A172 (cell line): ENCODE data around the gene GIPC3. TPM values are rescaled to one million over a fixed set of nuclear protein-coding genes. Genes with fewer than 3 reads are reported as not detected.
A peak's percentile ranks its signal among the peaks of the same experiment; 100 is the strongest.
"Not testable (repeated sequence)": the region's sequence is repeated elsewhere in the genome, so short reads cannot be mapped to it uniquely, and the experiment has no call there.

Experiments used
- DNase-seq: peaks from one replicate; pipeline ENCODE4 v3.0.0-alpha.2; 2015; ENCODE audit warnings: low spot score
- total RNA-seq: library from RNA; depleted of rRNA; stranded (reverse); fragments of >200 nt; shearing (Covaris generic); gene quantifications from 2 replicates; pipeline ENCODE4 v1.2.3, GENCODE V29; 2014

GIPC3 gene
- total RNA-seq, 1 experiment from 2014 or later: not detected

DNA sequence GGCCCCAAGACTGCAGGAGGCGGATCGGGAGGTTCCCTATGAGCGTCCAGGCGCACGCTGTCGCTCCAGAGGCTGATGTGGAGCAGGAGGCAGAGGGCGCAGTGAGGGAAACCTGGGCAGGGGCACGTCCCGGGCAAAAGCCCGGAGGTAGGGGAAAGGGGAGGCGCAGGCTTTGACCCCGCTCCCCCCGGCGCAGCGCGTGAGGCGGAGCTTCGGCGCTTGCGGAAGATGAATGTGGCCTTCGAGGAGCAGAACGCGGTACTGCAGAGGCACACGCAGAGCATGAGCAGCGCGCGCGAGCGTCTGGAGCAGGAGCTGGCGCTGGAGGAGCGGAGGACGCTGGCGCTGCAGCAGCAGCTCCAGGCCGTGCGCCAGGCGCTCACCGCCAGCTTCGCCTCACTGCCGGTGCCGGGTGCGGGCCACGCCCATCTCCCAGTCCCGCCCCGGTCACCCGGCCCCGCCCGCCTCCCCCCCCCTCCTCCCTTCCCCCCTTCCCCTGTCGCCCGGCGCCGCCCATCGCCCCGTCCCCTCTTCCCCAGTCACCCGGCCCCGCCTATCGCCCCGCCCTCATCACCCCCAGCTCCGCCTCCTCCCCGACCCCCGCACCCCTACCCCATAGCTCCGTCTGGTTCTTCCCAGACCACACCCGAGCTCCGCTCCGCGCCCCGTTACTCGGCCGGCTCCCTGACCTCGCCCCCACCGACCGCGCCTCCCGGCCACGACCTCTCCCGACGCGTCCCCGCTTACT is 8.4 kb upstream of the GIPC3 start:
- DNase-seq: no peak

DNA sequence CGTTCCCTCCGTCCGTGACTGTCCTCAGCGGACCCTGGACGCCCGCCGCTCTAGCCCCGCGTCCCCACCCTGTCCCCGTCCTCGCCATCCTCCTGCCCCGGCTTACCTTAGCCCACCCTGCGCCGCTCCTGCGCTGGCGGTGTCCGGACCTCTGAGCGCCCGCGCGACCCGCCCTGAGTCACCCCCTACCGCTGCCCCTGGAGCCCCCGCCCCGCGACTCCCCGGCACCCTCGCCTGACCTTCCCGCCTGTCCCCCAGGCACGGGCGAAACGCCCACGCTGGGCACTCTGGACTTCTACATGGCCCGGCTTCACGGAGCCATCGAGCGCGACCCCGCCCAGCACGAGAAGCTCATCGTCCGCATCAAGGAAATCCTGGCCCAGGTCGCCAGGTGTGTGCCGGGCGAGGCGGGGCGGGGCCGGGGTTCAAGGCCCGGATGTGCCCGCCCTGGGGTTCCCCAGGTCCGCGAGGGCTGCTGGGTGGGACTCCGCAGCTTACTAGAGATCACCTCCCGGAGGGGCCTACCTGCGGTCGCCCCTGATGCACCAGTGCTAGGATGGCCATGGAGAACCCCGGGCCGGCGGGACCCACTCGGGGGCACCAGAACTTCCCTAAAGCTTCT is 7.4 kb upstream of the GIPC3 start:
- no peak for DNase-seq

DNA sequence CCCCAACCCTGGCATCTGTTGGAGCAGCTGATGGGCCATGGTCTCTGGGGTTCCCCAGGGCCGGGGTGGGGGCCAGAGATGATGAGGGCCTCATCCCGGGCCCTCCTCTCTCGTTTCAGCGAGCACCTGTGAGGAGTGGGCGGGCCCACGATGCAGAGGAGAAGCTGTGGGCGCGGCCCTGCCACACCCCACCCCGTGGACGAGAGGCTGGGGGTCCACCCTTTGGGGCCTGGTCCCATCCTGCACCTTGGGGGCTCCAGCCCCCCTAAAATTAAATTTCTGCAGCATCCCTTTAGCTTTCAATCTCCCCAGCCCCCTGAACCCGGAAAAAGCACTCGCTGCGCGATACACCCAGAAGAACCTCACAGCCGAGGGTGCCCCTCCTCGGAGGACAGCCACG is 6.9 kb upstream of the GIPC3 start:
- no peak for DNase-seq

GRCh38 chr19:3580156-3580934 is 4.9 kb upstream of the GIPC3 start:
- DNase-seq: peak; percentile 96

DNA sequence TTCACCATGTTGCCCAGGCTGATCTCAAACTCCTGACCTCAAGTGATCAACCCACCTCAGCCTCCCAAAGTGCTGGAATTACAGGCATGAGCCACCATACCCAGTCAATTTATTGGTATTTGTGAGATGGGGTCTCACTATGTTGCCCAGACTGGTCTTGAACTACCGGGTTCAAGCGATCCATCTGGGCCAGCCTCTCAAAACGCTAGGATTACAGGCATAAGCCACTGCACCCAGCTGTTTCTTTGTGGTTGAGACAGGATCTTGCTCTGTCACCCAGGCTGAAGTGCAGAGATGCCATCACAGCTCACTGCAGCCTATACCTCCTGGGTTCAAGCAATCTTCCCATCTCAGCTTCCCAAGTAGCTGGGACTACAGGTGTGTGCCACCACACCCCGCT is 3.5 kb upstream of the GIPC3 start:
- DNase-seq: not testable (repeated sequence)

DNA sequence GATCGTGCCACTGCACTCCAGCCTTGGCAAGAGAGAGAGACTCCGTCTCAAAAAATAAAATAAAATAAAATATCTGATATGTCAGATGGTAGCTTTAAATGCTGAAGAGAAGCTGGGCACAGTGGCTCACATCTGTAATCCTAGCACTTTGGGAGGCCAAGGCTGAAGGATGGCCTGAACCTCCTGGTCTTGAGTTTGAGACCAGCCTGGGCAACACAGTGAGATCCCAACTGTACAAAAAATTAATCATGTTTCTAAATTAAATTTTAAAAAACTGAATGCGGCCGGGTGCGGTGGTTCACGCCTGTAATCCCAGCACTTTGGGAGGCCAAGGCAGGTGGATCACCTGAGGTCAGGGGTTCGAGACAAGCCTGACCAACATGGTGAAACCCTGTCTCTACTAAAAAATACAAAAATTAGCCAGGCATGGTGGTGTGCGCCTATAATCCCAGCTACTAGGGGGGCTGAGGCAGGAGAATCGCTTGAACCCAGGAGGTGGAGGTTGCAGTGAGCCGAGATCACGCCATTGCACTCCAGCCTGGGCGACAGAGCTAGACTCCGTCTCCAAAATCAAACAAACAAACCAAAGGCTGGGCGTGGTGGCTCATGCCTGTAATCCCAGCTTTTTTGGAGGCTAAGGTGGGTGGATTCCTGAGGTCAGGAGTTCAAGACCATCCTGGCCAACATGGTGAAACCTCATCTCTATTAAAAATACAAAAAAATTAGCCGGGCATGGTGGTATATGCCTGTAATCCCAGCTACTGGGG is 1.1 kb upstream of the GIPC3 start:
- DNase-seq: not testable (repeated sequence)

DNA sequence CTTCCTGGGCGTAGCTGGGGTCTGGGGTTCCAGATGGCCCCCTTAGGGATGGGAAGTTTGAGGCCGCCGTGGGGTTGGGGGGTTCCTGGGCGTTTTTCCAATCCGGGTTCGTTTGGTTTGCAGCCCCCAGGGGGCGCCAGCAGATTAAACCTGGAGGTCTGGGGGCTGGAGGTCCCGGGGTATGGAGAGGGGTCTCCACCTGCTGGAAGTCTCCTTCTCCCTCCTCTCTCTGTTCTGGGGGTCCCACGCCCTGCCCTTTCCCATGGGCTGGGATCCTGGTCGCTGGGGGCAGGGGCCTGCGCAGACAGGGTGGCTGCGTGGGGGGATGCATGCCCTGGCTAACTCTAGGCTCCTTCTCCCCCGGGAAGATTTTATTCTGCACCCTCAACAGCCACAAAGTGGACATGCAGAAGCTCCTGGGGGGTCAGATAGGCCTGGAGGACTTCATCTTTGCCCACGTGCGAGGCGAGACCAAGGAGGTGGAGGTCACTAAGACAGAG is 899 bp downstream of the GIPC3 start:
- no peak for DNase-seq

GRCh38 chr19:3586707-3587346 is 1.5 kb downstream of the GIPC3 start:
- DNase-seq: no peak

- DNase-seq: no peak
These were observed 4.2 kb downstream of the GIPC3 start for GRCh38 chr19:3589439-3589838.

GRCh38 chr19:3589949-3590348 is 4.7 kb downstream of the GIPC3 start:
- DNase-seq: no peak

DNA sequence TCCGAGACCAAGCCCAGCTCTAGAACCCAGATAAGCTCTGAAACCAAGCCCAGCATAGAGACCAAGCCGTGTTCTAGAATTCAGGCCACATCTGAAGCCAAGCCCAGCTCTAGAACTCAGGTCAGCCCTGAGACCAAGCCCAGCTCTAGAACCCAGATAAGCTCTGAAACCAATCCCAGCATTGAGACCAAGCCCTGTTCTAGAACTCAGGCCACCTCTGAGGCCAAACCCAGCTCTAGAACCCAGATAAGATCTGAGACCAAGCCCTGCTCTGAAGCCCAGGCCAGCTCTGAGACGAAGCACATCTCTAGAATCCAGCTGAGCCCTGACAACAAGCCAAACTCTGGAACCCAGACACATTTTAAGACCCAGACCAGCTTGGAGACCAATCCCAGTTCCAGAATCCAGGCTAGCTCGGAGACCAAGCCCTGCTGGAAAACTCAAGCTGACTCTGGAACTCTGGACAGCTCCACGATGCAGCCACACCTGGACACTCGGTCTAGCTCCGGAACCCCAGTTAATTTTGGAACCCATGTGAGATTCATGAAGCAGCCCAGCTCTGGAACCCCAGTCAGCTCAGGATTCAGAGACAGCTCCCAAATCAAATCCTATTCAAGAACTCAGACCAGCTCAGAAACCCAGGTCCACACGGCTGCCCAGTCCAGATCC is 5.8 kb downstream of the GIPC3 start:
- DNase-seq: no peak

DNA sequence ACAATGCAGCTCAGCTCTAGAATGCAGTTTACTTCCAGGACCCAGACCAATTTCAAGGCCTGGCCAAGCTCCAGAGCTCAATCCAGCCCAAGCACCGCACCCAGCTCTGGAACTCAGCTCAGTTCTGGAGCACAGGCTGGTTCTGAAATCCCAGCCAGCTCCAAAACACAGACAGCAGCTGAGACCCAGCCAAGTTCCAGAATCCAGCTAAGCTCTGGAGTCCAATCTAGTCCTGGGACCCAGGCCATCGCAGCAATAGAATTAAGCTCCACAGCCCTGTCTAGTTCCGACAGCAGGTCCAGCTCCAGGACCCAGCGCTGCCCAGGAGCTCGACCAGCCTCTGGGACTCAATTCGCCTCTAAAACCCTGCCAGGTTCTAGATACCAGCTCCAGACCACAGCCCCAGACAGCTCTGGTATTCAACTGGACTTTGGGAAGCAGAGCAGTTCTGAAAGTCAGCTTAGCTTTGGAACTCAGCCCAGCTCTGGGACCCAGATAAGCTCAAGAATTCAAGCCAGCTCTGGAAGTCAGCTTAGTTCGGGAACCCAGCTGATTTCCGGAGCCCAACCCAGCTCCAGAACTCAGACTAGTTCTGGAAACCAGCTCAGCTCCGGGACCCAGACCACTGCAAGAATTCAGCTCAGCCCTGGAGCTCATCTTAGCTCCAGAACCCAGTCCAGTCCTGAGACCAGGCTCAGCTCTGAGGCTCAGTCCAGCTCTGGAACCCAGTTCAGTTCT is 6.8 kb downstream of the GIPC3 start:
- no peak for DNase-seq

DNA sequence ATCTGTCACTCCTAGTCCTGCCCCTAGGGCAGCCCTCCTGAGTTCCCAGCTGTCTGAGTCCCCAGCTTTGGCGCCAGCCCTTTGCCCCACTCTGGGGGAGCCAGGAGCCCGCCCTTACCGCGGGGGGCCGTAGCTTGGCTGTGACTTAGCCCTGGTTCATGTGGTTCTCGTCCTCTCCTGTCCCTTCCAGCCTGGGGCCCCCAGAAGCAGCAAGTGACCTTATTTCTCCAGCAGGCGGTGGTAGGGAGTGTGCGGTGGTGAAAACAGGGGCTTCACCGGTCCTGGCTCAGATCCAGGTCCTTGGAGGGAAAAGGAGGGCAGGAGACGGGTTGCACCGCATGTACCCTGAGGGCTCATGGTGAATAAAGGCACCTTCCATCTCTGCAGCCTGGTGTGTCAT is 7.9 kb downstream of the GIPC3 start:
- DNase-seq: no peak

- DNase-seq: no peak
These were observed 10.3 kb downstream of the GIPC3 start for GRCh38 chr19:3595521-3596061.

DNA sequence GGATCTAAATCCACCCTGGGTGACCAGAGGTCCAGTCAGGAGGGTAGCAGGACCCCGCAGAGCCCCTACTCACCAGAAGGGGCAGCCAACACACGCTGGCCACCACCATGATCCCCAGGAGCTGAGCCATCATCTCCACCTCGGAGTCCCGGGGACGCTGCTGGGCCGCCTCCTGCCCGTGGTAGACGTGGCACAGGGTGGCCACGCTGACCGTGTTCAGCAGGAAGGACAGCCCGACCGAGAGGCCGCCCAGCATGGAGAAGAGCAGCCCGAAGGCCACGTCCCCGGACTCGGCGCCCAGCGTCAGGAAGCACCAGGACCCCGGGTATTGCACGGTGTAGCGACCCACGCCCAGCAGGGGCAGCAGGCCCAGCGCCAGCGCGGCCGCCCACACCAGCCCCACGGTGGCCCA is 14.5 kb downstream of the GIPC3 start:
- no peak for DNase-seq

DNA sequence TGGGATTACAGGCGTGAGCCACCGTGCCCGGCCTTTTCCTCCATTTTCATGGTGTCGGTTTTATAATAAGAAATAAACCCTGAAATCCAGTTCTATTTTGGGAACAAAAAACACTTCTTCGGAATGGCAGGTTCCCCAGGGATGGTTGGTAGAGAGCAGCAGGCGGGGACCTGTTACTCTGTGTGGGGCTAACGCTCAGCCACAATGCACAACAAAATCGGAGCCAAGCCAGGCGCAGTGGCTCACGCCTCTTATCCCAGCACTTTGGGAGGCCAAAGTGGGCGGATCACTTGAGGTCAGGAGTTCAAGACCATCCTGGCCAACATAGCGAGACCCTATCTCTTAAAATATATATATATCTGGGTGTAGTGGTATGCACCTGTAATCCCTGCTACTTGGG is 15.7 kb downstream of the GIPC3 start:
- DNase-seq: no peak

DNA sequence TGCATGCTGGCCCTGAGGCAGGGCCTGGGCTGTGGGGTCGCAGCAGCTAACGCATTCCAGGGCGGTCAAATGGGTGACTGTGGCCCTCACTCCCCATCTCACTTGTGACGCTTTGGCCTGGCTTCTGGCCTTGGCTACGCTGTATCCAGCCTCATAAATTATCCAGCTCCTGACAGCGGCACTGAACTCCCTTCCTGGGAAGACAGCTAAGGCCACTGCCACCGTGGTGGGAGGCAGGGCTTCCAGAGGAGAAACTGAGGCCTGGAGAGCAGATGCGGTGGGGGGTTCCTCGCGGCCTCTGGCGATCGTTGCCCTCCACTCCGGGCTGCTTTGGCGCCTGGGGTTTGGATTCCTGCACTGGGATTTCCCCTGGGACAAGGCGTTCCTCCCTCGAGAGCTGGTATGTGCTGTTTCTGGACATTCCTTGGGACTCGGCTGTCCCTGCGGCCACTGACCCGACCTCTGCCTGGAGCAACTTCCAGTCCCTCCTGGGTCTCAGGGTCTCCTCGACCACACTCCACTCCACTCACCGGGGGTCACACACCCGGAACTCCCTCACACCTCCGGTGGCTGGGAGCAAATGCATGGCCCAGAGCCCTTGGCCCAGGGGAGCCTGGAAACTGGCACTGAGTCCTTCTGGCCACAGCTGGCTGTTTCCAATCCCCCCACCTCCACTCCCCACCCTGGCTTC is 18.0 kb downstream of the GIPC3 start:
- DNase-seq: peak; percentile 55

DNA sequence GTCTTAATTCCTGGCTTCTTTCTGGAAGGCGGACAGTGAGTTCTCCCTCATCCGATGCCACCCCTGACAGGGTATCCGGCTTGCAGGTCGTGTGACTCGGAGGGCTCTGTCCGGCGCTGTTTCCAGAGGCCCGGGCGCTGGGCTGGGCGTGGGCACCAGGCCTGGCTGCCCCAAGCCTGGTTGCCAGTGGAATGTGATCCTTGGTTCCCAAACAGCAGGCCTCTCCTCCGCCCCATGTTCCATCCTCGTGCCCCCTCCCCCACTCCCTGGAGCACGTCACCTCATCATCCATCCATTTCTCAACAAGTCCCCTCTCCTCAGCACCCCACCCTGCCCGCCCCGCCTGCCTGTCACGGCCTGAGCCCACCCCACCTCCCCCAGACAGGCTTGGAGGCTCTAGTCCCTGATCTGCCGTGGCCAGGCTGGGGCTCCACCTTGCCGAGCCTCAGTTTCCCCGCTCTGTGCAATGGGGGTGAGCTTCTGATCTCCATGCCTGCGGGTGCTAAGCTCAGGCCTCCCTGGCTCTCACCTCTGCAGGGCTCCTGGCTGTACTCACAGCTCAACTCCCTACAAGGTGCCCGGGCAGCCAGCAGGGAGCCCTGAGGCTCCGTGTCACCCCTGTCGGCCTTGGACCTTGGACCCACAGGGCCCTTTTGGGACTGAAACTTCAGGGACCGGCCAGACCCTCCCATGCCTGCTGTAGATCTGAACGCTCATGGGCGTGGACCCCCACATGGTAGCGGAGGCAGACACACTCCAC is 19.1 kb downstream of the GIPC3 start:
- DNase-seq: no peak

GRCh38 chr19:3604987-3605343 is 19.7 kb downstream of the GIPC3 start:
- DNase-seq: no peak
